GM12878 (cell line): Measurements from ENCODE around the gene SOS1. TPM values are rescaled to one million over a fixed set of nuclear protein-coding genes. Genes with fewer than 3 reads are reported as not detected.

Experiments
- ATAC-seq: fragments of 200-7000 bp; cut with Tn5 transposase; 3 replicates; pipeline ENCODE4 v1.9.1; 2020; ENCODE audit warnings: mild to moderate bottlenecking, moderate library complexity
- BruUV-seq: library from RNA; stranded (reverse); fragments of 400-500 nt; replicated peaks from 2 replicates; lab custom pipeline; 2021; lab: Mats Ljungman, UMichigan
- CTCF ChIA-PET: fragments of 300-600 bp; sonication (Branson Sonifier 250); formaldehyde crosslinking; extraction: SDS; loops from one replicate; lab custom pipeline; 2021; ENCODE audit warnings: inconsistent platforms; lab: Yijun Ruan, JAX
- POLR2A ChIA-PET: fragments of 350-600 bp; formaldehyde crosslinking; extraction: SDS; loops from one replicate; lab custom pipeline; 2021; ENCODE audit warnings: inconsistent platforms; lab: Charles Lee
- RAD21 ChIA-PET: fragments of 300-600 bp; sonication (Branson Sonifier 250); formaldehyde crosslinking; loops from one replicate; lab custom pipeline; 2023; ENCODE audit warnings: antibody characterized with exemption; ENCODE audit not compliant: unreplicated experiment; lab: Charles Lee
- SMC1A ChIA-PET: fragments of 300-600 bp; sonication (Branson Sonifier 250); formaldehyde crosslinking; loops from one replicate; lab custom pipeline; 2023; ENCODE audit not compliant: unreplicated experiment, uncharacterized antibody; lab: Charles Lee
- DNase-seq: peaks from one replicate; pipeline ENCODE4 v3.0.0-alpha.2; 2011; ENCODE audit warnings: low read depth, low spot score
- FAIRE-seq: peaks from 3 replicates; lab custom pipeline; 2011; peaks lifted over from hg19 to GRCh38; lab: Jason Lieb, UNC
- H2AFZ ChIP-seq: 2 replicates; pipeline ENCODE4 v1.6.0; 2011; ENCODE audit warnings: low read depth, low read length, control low read depth; ENCODE audit not compliant: control insufficient read depth
- H3K27ac ChIP-seq: 2 replicates; pipeline ENCODE4 v1.5.1; 2011; ENCODE audit warnings: control low read depth; ENCODE audit not compliant: control insufficient read depth, insufficient read depth
- H3K27me3 ChIP-seq, 2 experiments: replicated peaks in 1 of 2; 2 replicates each; pipeline versions ENCODE4 v1.6.0 to v1.6.1; 2011; ENCODE audit warnings: low read length in 1 of 2; ENCODE audit not compliant: control insufficient read depth in 2 of 2, insufficient read depth in 2 of 2
- H3K36me3 ChIP-seq, 2 experiments: 2 replicates each; pipeline ENCODE4 v1.5.1; 2011; ENCODE audit warnings: low read length in 1 of 2; ENCODE audit not compliant: control insufficient read depth in 2 of 2, insufficient read depth in 2 of 2
- H3K4me1 ChIP-seq: 2 replicates; pipeline ENCODE4 v1.6.1; 2011; ENCODE audit warnings: mild to moderate bottlenecking, low read length, moderate library complexity, mixed read lengths; ENCODE audit not compliant: control insufficient read depth, insufficient read depth
- H3K4me2 ChIP-seq: 2 replicates; pipeline ENCODE4 v1.6.0; 2011; ENCODE audit warnings: control low read depth; ENCODE audit not compliant: control insufficient read depth, insufficient read depth
- H3K4me3 ChIP-seq: fragments of 200-600 bp; sonication (generic); 2 replicates; pipeline ENCODE4 v1.5.1; 2016
- H3K79me2 ChIP-seq: 2 replicates; pipeline ENCODE4 v1.6.0; 2011; ENCODE audit warnings: low read length; ENCODE audit not compliant: control insufficient read depth, insufficient read depth
- H3K9ac ChIP-seq: 2 replicates; pipeline ENCODE4 v1.8.0; 2011; ENCODE audit warnings: low read length, control low read depth, mixed read lengths; ENCODE audit not compliant: control insufficient read depth, insufficient read depth
- H3K9me3 ChIP-seq: replicated peaks from 3 replicates; pipeline ENCODE4 v1.5.1; 2011; ENCODE audit warnings: mild to moderate bottlenecking, low read length; ENCODE audit not compliant: control insufficient read depth, insufficient read depth
- H4K20me1 ChIP-seq: 2 replicates; pipeline ENCODE4 v1.6.0; 2011; ENCODE audit not compliant: control insufficient read depth, insufficient read depth
- BMI1 ChIP-seq: fragments of 450-650 bp; IDR thresholded peaks from 2 replicates; pipeline ENCODE4 v1.6.1; 2016; ENCODE audit warnings: mild to moderate bottlenecking, moderate library complexity, borderline replicate concordance
- CREM ChIP-seq: IDR thresholded peaks from 2 replicates; pipeline ENCODE4 v1.6.1; 2014; ENCODE audit warnings: antibody characterized with exemption, low read depth
- CTCF ChIP-seq, 3 experiments: IDR thresholded peaks in 2 of 3; conservative IDR thresholded peaks in 1 of 3; 2 replicates each; pipeline ENCODE4 v1.5.1; 2011; ENCODE audit warnings: low read depth in 3 of 3, low read length in 3 of 3, mild to moderate bottlenecking in 3 of 3, control low read depth in 2 of 3, moderate library complexity in 2 of 3, inconsistent platforms in 1 of 3, mixed read lengths in 1 of 3; ENCODE audit not compliant: control insufficient read depth in 2 of 3, insufficient read depth in 1 of 3; ENCODE audit errors: extremely low read depth in 1 of 3
- EGR1 ChIP-seq, 2 experiments: IDR thresholded peaks; 1 replicate in 1 of 2; 2 replicates in 1 of 2; pipeline ENCODE4 v1.6.1; 2011 to 2012; ENCODE audit warnings: low read depth in 2 of 2, low read length in 2 of 2, borderline replicate concordance in 1 of 2, mild to moderate bottlenecking in 1 of 2, moderate library complexity in 1 of 2
- EP300 ChIP-seq, 2 experiments: fragments of 150-350 bp in 1 of 2; IDR thresholded peaks; 2 replicates each; pipeline ENCODE4 v1.6.1; 2011 to 2012; ENCODE audit warnings: low read depth in 2 of 2, low read length in 2 of 2, borderline replicate concordance in 1 of 2, improper control_type of control experiment in 1 of 2, inconsistent platforms in 1 of 2; ENCODE audit not compliant: control insufficient read depth in 1 of 2
- EZH2 ChIP-seq: IDR thresholded peaks from 2 replicates; pipeline ENCODE4 v1.6.1; 2012; ENCODE audit warnings: low read depth, mild to moderate bottlenecking, control low read depth, inconsistent platforms, low read length, borderline replicate concordance; ENCODE audit not compliant: control insufficient read depth
- MEF2A ChIP-seq: IDR thresholded peaks from 2 replicates; pipeline ENCODE4 v1.6.1; 2011; ENCODE audit warnings: low read depth, mild to moderate bottlenecking, low read length, moderate library complexity; ENCODE audit not compliant: insufficient read depth
- PBX3 ChIP-seq: IDR thresholded peaks from 2 replicates; pipeline ENCODE4 v1.6.1; 2011; ENCODE audit warnings: mild to moderate bottlenecking, low read depth, low read length, moderate library complexity; ENCODE audit not compliant: insufficient replicate concordance
- RUNX3 ChIP-seq: IDR thresholded peaks from 2 replicates; pipeline ENCODE4 v1.6.1; 2012; ENCODE audit warnings: low read length, inconsistent platforms
- SMARCA5 ChIP-seq: fragments of 450-650 bp; IDR thresholded peaks from 2 replicates; pipeline ENCODE4 v1.6.1; 2017; ENCODE audit warnings: mild to moderate bottlenecking
- TARDBP ChIP-seq: IDR thresholded peaks from 2 replicates; pipeline ENCODE4 v1.6.1; 2016; ENCODE audit warnings: borderline replicate concordance
- USF1 ChIP-seq: IDR thresholded peaks from 2 replicates; pipeline ENCODE4 v1.6.1; 2011; ENCODE audit warnings: borderline replicate concordance, low read depth, mild to moderate bottlenecking, moderate library complexity, mixed read lengths, low read length; ENCODE audit not compliant: insufficient read depth; ENCODE audit errors: extremely low read length
- WGBS: methylation state at CpG from one replicate; pipeline ENCODE4 v1.1.6; 2016; ENCODE audit warnings: low lambda C conversion rate; ENCODE audit not compliant: insufficient replicate concordance, insufficient coverage; ENCODE audit errors: missing lambda C conversion rate; 5-methylcytosine and 5-hydroxymethylcytosine counted together
- in situ Hi-C: fragments of 300-500 bp; cut with MboI; formaldehyde crosslinking; loops from 9 replicates; pipeline ENCODE4 v1.14.3; 2018; ENCODE audit warnings: mixed read lengths
- intact Hi-C: fragments of 100-400 bp; cut with micrococcal nuclease; formaldehyde crosslinking; loops from one replicate; pipeline ENCODE4 v1.14.2; 2022; ENCODE audit not compliant: unreplicated experiment
- polyA plus RNA-seq, 11 experiments: library from polyadenylated mRNA; depleted of rRNA in 4 of 11; unstranded in 6 of 11; stranded (reverse) in 5 of 11; fragments of >200 nt; fragmentation: Nextera tagmentation in 4 of 11; fragmentation: Illumina TruSeq in 1 of 11; extraction: Ambion mirVana in 4 of 11; extraction: Trizol in 1 of 11; gene quantifications; 1 replicate in 1 of 11; 2 replicates in 10 of 11; pipeline versions ENCODE4 v1.2.1 to v1.2.3, GENCODE V29; 2011 to 2016; ENCODE audit warnings: inconsistent platforms in 2 of 11, missing spikeins in 2 of 11, low read depth in 1 of 11
- total RNA-seq, 4 experiments: library from RNA; depleted of rRNA in 3 of 4; stranded (reverse); fragments of >200 nt in 3 of 4; fragmentation: Illumina TruSeq in 1 of 4; extraction: Trizol in 1 of 4; gene quantifications; 2 replicates each; pipeline versions ENCODE4 v1.2.1 to v1.2.3, GENCODE V29; 2013 to 2021
- TF ChIP-seq, protein P1 (sequence below): fragments of 450-650 bp; IDR thresholded peaks from 2 replicates; pipeline ENCODE4 v1.6.1; 2016; ENCODE audit warnings: mild to moderate bottlenecking, moderate library complexity, borderline replicate concordance

SOS1 gene
- total and polyA plus RNA-seq, 10 of the 15 experiments (the other 5 are each of a cell fraction or from before 2014, with no cell fraction given), result 2.1 to 24.1 (median 8.5) TPM

- Histone ChIP-seq H3K9ac (no peak overlapping the region), H3K9me3 (no peaks in the 10 kb centered on the region; the same call in 2 of the 3 replicates), H3K4me2 (peak overlapping the region; percentile 67), H3K36me3 (peaks cover 0 to 5% of the 10 kb centered on the region in 2 experiments; a peak in 2 of 4 replicates), H3K79me2 (peaks cover 45% of the 10 kb centered on the region), H3K4me1 (peaks cover 38% of the 10 kb centered on the region), H4K20me1 (no peaks in the 10 kb centered on the region), H2AFZ (no peak overlapping the region), H3K27me3 (no peaks in the 10 kb centered on the region), H3K27ac (peak overlapping the region; percentile 77), H3K4me3 (peak overlapping the region; percentile 22; the same call in 1 of the 2 replicates)
- ChIA-PET POLR2A (interaction anchor here (0.6 to 5.8 kb wide), 3 partner anchors 20 to 29 kb away, joined by 3 to 30 read pairs (median 4); partner anchors contain the start of gene SOS1), RAD21 (interaction anchor here (0.7 to 2.7 kb wide), 3 partner anchors 23 to 26 kb away, joined by 3 to 11 read pairs (median 4); partner anchors contain the start of gene SOS1), CTCF (interaction anchor here (0.8 to 4.8 kb wide), 7 partner anchors 14 to 133 kb away, joined by 3 to 28 read pairs (median 4); partner anchors contain the start of gene SOS1), SMC1A (interaction anchor here (0.6 to 4.7 kb wide), 11 partner anchors 10 to 135 kb away, joined by 3 to 47 read pairs (median 5); partner anchors contain the start of gene SOS1)
- FAIRE-seq (peak; percentile 82), DNase-seq (peak; percentile 71), ATAC-seq (peak; percentile 76)
- in situ Hi-C loops, result no loop called here
- 0% methylated on average over 1 of the region's 1 CpG for WGBS
- no TSS peak for BruUV-seq
- intact Hi-C loops, result no loop called here
- TF ChIP-seq, protein P1, sequence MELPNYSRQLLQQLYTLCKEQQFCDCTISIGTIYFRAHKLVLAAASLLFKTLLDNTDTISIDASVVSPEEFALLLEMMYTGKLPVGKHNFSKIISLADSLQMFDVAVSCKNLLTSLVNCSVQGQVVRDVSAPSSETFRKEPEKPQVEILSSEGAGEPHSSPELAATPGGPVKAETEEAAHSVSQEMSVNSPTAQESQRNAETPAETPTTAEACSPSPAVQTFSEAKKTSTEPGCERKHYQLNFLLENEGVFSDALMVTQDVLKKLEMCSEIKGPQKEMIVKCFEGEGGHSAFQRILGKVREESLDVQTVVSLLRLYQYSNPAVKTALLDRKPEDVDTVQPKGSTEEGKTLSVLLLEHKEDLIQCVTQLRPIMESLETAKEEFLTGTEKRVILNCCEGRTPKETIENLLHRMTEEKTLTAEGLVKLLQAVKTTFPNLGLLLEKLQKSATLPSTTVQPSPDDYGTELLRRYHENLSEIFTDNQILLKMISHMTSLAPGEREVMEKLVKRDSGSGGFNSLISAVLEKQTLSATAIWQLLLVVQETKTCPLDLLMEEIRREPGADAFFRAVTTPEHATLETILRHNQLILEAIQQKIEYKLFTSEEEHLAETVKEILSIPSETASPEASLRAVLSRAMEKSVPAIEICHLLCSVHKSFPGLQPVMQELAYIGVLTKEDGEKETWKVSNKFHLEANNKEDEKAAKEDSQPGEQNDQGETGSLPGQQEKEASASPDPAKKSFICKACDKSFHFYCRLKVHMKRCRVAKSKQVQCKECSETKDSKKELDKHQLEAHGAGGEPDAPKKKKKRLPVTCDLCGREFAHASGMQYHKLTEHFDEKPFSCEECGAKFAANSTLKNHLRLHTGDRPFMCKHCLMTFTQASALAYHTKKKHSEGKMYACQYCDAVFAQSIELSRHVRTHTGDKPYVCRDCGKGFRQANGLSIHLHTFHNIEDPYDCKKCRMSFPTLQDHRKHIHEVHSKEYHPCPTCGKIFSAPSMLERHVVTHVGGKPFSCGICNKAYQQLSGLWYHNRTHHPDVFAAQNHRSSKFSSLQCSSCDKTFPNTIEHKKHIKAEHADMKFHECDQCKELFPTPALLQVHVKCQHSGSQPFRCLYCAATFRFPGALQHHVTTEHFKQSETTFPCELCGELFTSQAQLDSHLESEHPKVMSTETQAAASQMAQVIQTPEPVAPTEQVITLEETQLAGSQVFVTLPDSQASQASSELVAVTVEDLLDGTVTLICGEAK, result no peak
- TF ChIP-seq EGR1 (IDR thresholded peaks at IDR 0.05; ENCODE audit: borderline replicate concordance in 1 of 2, low read depth in 2 of 2, low read length in 2 of 2) (no peak), PBX3 (no peak), EZH2 (no peak), SMARCA5 (no peak), TARDBP (no peak), CREM (no peak), RUNX3 (peak; percentile 83), BMI1 (no peak), CTCF (IDR thresholded peaks at IDR 0.05 in 2 of 3, conservative IDR thresholded peaks at IDR 0.05 in 1 of 3; ENCODE audit: control insufficient read depth in 2 of 3, extremely low read depth in 1 of 3, insufficient read depth in 1 of 3, low read depth in 3 of 3, low read length in 3 of 3) (no peak), EP300 (IDR thresholded peaks at IDR 0.05; ENCODE audit: borderline replicate concordance in 1 of 2, control insufficient read depth in 1 of 2, low read depth in 2 of 2, low read length in 2 of 2) (0 out of 4 replicates have a peak, but pooled peaks of 1 of the 2 experiments have one; percentile 30), MEF2A (no peak), USF1 (no peak)
Observed at GRCh38 chr2:39094717-39095363, 26.0 kb downstream of the SOS1 start.
